IPS DF 4.7 (cell line): ENCODE data around the gene MCCD1.

Source experiments
- DNase-seq: peaks from one replicate; pipeline ENCODE4 v3.0.0-alpha.2; 2013; ENCODE audit warnings: low spot score; ENCODE audit errors: extremely low read depth

MCCD1 gene

DNA sequence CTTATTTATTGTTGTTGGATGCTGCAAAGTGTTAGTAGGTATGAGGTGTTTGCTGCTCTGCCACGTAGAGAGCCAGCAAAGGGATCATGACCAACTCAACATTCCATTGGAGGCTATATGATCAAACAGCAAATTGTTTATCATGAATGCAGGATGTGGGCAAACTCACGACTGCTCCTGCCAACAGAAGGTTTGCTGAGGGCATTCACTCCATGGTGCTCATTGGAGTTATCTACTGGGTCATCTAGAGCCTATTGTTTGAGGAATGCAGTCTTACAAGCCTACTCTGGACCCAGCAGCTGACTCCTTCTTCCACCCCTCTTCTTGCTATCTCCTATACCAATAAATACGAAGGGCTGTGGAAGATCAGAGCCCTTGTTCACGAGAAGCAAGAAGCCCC is 18.8 kb upstream of the MCCD1 start:
- DNase-seq = no peak

GRCh38 chr6:31513456-31514165 is 15.2 kb upstream of the MCCD1 start:
- no peak for DNase-seq

DNA sequence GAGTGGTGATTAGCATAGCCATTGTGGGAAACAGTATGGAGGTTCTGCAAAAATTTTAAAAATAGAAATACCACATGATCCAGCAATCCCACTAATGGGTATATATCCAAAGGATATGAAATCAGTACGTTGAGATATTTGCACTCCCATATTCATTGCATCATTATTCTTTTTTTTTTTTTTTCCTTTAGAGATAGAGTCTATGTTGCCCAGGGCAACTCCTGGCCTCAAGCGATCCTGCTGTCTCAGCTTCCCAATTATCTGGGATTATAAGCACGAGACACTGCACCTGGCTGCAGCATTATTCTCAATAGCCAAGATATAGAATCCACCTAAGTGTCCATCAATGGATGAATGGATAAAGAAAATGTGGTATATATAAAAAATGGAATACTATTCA is 6.9 kb upstream of the MCCD1 start:
- no peak for DNase-seq

- DNase-seq = no peak
These were observed 3.2 kb upstream of the MCCD1 start for GRCh38 chr6:31525553-31525931.

GRCh38 chr6:31525932-31526591 is 2.7 kb upstream of the MCCD1 start:
- DNase-seq = no peak

DNA sequence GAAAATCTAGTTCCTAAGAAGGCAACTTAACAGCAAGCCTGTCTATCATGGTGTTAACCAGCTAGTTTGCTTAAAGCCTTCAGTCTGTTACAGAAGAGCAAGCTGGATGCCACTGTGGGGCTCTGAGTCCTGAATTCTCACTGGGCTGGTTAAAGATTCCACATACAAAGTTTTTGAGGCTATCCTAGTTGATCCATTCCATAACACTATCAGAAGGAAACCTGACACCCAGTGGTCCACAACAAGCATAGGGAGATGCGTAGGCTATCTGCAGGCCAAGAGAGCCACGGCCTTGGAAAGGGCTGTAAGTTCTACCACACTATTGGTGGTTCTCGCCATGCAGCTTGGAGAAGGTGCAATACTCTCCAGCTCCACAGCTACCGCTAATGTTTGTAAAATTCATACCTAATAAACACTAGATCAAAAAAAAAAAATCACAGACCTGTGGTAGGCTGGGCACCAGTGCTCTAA is 420 bp upstream of the MCCD1 start:
- DNase-seq = no peak

GRCh38 chr6:31529329-31530150 is 778 bp downstream of the MCCD1 start:
- no peak for DNase-seq

GRCh38 chr6:31530659-31531058 is 1.9 kb downstream of the MCCD1 start:
- DNase-seq = no peak

GRCh38 chr6:31531162-31531561 is 2.4 kb downstream of the MCCD1 start:
- no peak for DNase-seq

GRCh38 chr6:31531771-31532643 is 3.2 kb downstream of the MCCD1 start:
- DNase-seq = no peak

GRCh38 chr6:31532644-31533454 is 4.1 kb downstream of the MCCD1 start:
- no peak for DNase-seq

- no peak for DNase-seq
These were observed 4.7 kb downstream of the MCCD1 start for GRCh38 chr6:31533455-31533841.

GRCh38 chr6:31534011-31534410 is 5.2 kb downstream of the MCCD1 start:
- no peak for DNase-seq

GRCh38 chr6:31534521-31535040 is 5.8 kb downstream of the MCCD1 start:
- DNase-seq = no peak

- no peak for DNase-seq
These were observed 7.0 kb downstream of the MCCD1 start for GRCh38 chr6:31535538-31536324.

DNA sequence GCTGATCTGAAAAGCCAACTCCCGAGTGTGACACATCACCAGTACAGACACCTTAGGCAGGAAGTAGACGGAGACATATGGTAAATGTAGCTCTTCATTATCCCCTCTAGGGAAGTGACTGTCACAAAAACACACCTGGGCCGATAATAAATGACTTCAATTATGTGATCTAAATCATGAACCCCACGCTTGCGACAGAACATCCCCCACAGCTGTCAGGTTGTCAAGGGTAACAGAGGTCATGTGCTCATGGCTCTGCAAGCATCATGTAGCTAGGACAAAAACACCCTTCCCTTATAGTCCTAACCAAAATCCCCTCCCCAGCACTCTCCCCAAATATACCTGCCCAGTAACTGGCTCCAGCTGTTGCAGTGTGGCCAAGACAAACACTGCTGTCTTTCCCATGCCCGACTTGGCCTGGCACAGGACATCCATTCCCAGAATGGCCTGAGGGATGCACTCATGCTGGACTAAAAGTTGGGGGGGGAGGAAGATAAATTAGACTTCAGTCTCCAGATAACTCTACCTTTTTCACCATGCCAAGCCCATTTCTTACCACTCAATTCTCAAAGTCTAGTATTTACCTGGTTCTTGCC is 10.1 kb downstream of the MCCD1 start:
- no peak for DNase-seq

GRCh38 chr6:31540640-31541039 is 11.9 kb downstream of the MCCD1 start:
- no peak for DNase-seq

- no peak for DNase-seq
These were observed 12.4 kb downstream of the MCCD1 start for GRCh38 chr6:31541059-31541657.
